IMR-90 (cell line): ENCODE measurements around the gene ZFPM1. TPM values are rescaled to one million over a fixed set of nuclear protein-coding genes. Genes with fewer than 3 reads are reported as not detected.

Experiments used
- ATAC-seq: fragments of 200-7000 bp; cut with Tn5 transposase; 2 replicates; pipeline ENCODE4 v1.9.1; 2020; ENCODE audit warnings: low read depth, mild to moderate bottlenecking, moderate library complexity
- BruUV-seq: library from RNA; stranded (reverse); fragments of 400-500 nt; replicated peaks from 2 replicates; lab custom pipeline; 2021; lab: Mats Ljungman, UMichigan
- CTCF ChIA-PET: fragments of 300-600 bp; formaldehyde crosslinking; extraction: SDS; loops from one replicate; lab custom pipeline; 2021; ENCODE audit warnings: antibody characterized with exemption; lab: Yijun Ruan, JAX
- POLR2A ChIA-PET: fragments of 300-600 bp; sonication (Branson Sonifier 250); formaldehyde crosslinking; loops from one replicate; lab custom pipeline; 2022; ENCODE audit warnings: antibody characterized with exemption; ENCODE audit not compliant: unreplicated experiment; lab: Charles Lee
- DNase-seq: peaks from one replicate; pipeline ENCODE4 v3.0.0; 2013
- H2AFZ ChIP-seq: replicated peaks from 2 replicates; pipeline ENCODE3; 2013; ENCODE audit warnings: low read length, mild to moderate bottlenecking; ENCODE audit not compliant: poor library complexity
- H2AK5ac ChIP-seq: 2 replicates; pipeline ENCODE4 v1.6.1; 2013; ENCODE audit warnings: low read depth, low read length, inconsistent platforms
- H2AK9ac ChIP-seq: replicated peaks from 2 replicates; pipeline ENCODE3; 2013; ENCODE audit warnings: mild to moderate bottlenecking, low read depth, low read length, moderate library complexity; ENCODE audit not compliant: poor library complexity
- H2BK120ac ChIP-seq: 2 replicates; pipeline ENCODE4 v1.6.1; 2013; ENCODE audit warnings: low read depth, low read length, inconsistent platforms
- H2BK15ac ChIP-seq: 3 replicates; pipeline ENCODE4 v1.6.1; 2013; ENCODE audit warnings: low read depth, low read length, inconsistent platforms
- H2BK20ac ChIP-seq: 2 replicates; pipeline ENCODE4 v1.6.1; 2013; ENCODE audit warnings: low read depth, mild to moderate bottlenecking, inconsistent platforms, low read length, moderate library complexity
- H2BK5ac ChIP-seq: 2 replicates; pipeline ENCODE4 v1.6.1; 2013; ENCODE audit warnings: mild to moderate bottlenecking, low read depth, low read length, inconsistent platforms; ENCODE audit not compliant: poor library complexity, severe bottlenecking
- H3K14ac ChIP-seq: replicated peaks from 2 replicates; pipeline ENCODE4 v1.6.1; 2013; ENCODE audit warnings: low read depth, low read length, inconsistent platforms
- H3K18ac ChIP-seq: 2 replicates; pipeline ENCODE4 v1.6.1; 2013; ENCODE audit warnings: low read depth, low read length, control low read depth
- H3K23ac ChIP-seq: 2 replicates; pipeline ENCODE4 v1.6.1; 2013; ENCODE audit warnings: low read depth, low read length, inconsistent platforms
- H3K27ac ChIP-seq: 2 replicates; pipeline ENCODE4 v1.5.1; 2013; ENCODE audit warnings: mild to moderate bottlenecking, control low read depth, low read length; ENCODE audit not compliant: insufficient read depth
- H3K27me3 ChIP-seq: 2 replicates; pipeline ENCODE4 v1.6.1; 2013; ENCODE audit warnings: low read length; ENCODE audit not compliant: control insufficient read depth, insufficient read depth
- H3K36me3 ChIP-seq: 2 replicates; pipeline ENCODE4 v1.6.1; 2013; ENCODE audit warnings: low read length, mixed read lengths; ENCODE audit not compliant: control insufficient read depth, insufficient read depth
- H3K4ac ChIP-seq: 2 replicates; pipeline ENCODE4 v1.6.1; 2013; ENCODE audit warnings: low read depth, low read length, inconsistent platforms
- H3K4me1 ChIP-seq: 2 replicates; pipeline ENCODE4 v1.6.1; 2013; ENCODE audit warnings: low read length, mixed read lengths; ENCODE audit not compliant: control insufficient read depth, insufficient read depth
- H3K4me2 ChIP-seq: 2 replicates; pipeline ENCODE4 v1.6.1; 2013; ENCODE audit warnings: low read depth, mild to moderate bottlenecking, control low read depth, low read length, moderate library complexity
- H3K4me3 ChIP-seq: 2 replicates; pipeline ENCODE4 v1.5.1; 2013; ENCODE audit warnings: low read depth, mild to moderate bottlenecking, control low read depth, low read length, moderate library complexity; ENCODE audit not compliant: insufficient read depth
- H3K56ac ChIP-seq: 2 replicates; pipeline ENCODE4 v1.6.1; 2013; ENCODE audit warnings: low read length, inconsistent platforms; ENCODE audit not compliant: insufficient read depth; ENCODE audit errors: extremely low read depth
- H3K79me1 ChIP-seq, 2 experiments: 2 replicates each; pipeline ENCODE4 v1.6.1; 2013; ENCODE audit warnings: low read length in 2 of 2, inconsistent platforms in 1 of 2, low read depth in 1 of 2
- H3K9ac ChIP-seq: 2 replicates; pipeline ENCODE4 v1.6.1; 2013; ENCODE audit warnings: low read depth, low read length, control low read depth
- H3K9me1 ChIP-seq: 2 replicates; pipeline ENCODE4 v1.6.1; 2013; ENCODE audit warnings: low read length, inconsistent platforms; ENCODE audit not compliant: insufficient read depth
- H3K9me3 ChIP-seq: 2 replicates; pipeline ENCODE4 v1.6.1; 2013; ENCODE audit warnings: low read length; ENCODE audit not compliant: control insufficient read depth, insufficient read depth
- H4K20me1 ChIP-seq: 2 replicates; pipeline ENCODE4 v1.6.1; 2013; ENCODE audit warnings: low read length, inconsistent platforms; ENCODE audit not compliant: insufficient read depth
- H4K5ac ChIP-seq: 2 replicates; pipeline ENCODE4 v1.6.1; 2013; ENCODE audit warnings: mild to moderate bottlenecking, low read depth, low read length, control low read depth
- H4K8ac ChIP-seq, 2 experiments: 2 replicates each; pipeline ENCODE4 v1.6.1; 2013; ENCODE audit warnings: low read depth in 2 of 2, low read length in 2 of 2, control low read depth in 1 of 2, inconsistent platforms in 1 of 2
- H4K91ac ChIP-seq: 2 replicates; pipeline ENCODE4 v1.6.1; 2013; ENCODE audit warnings: low read depth, low read length, inconsistent platforms; ENCODE audit not compliant: insufficient read depth
- CEBPB ChIP-seq: IDR thresholded peaks from 2 replicates; pipeline ENCODE4 v1.6.1; 2012; ENCODE audit warnings: low read depth, low read length, improper control_type of control experiment
- CTCF ChIP-seq: conservative IDR thresholded peaks from 2 replicates; pipeline ENCODE4 v1.5.1; 2012; ENCODE audit warnings: mild to moderate bottlenecking, low read depth, low read length, improper control_type of control experiment
- MAFK ChIP-seq: IDR thresholded peaks from 2 replicates; pipeline ENCODE4 v1.6.1; 2012; ENCODE audit warnings: low read depth, low read length, improper control_type of control experiment
- MAZ ChIP-seq: IDR thresholded peaks from 2 replicates; pipeline ENCODE4 v1.6.1; 2012; ENCODE audit warnings: low read depth, mild to moderate bottlenecking, low read length, improper control_type of control experiment, moderate library complexity, borderline replicate concordance
- MXI1 ChIP-seq: IDR thresholded peaks from 2 replicates; pipeline ENCODE4 v1.6.1; 2012; ENCODE audit warnings: low read depth, mild to moderate bottlenecking, low read length, moderate library complexity, borderline replicate concordance
- NFE2L2 ChIP-seq: fragments of 150-350 bp; IDR thresholded peaks from 2 replicates; pipeline ENCODE4 v1.6.1; 2016; ENCODE audit warnings: low read depth, mild to moderate bottlenecking, low read length
- POLR2A ChIP-seq: IDR thresholded peaks from 2 replicates; pipeline ENCODE4 v1.6.1; 2012; ENCODE audit warnings: mild to moderate bottlenecking, low read depth, low read length
- RAD21 ChIP-seq: IDR thresholded peaks from 2 replicates; pipeline ENCODE4 v1.6.1; 2012; ENCODE audit warnings: low read length, improper control_type of control experiment
- RCOR1 ChIP-seq: IDR thresholded peaks from 2 replicates; pipeline ENCODE4 v1.6.1; 2012; ENCODE audit warnings: mild to moderate bottlenecking, low read length, improper control_type of control experiment; ENCODE audit not compliant: insufficient replicate concordance
- WGBS, 2 experiments: methylation state at CpG; one replicate each; pipeline versions ENCODE4 v1.1.5 to v1.1.7; 2013; ENCODE audit warnings: missing lambda C conversion rate in 2 of 2; ENCODE audit not compliant: insufficient read length in 1 of 2; ENCODE audit errors: extremely low coverage in 2 of 2; 5-methylcytosine and 5-hydroxymethylcytosine counted together
- dilution Hi-C: fragments of 300-500 bp; cut with HindIII; formaldehyde crosslinking; loops from one replicate; pipeline ENCODE4 v1.14.3; 2018; ENCODE audit warnings: low sequenced_read_pairs; ENCODE audit not compliant: unreplicated experiment
- in situ Hi-C: fragments of 300-500 bp; cut with MboI; formaldehyde crosslinking; loops from 3 replicates; pipeline ENCODE4 v1.14.3; 2019; ENCODE audit warnings: low sequenced_read_pairs, inconsistent platforms, mixed read lengths
- intact Hi-C: fragments of 100-400 bp; cut with micrococcal nuclease; formaldehyde crosslinking; loops from 2 replicates; pipeline ENCODE4 v1.10.0; 2022
- polyA plus RNA-seq, 3 experiments: library from polyadenylated mRNA; depleted of rRNA; stranded (reverse); fragments of >200 nt; gene quantifications; 2 replicates each; pipeline ENCODE4 v1.2.3, GENCODE V29; 2012; ENCODE audit warnings: low replicate concordance in 1 of 3
- total RNA-seq: library from RNA; depleted of rRNA; stranded (reverse); fragments of >200 nt; gene quantifications from 2 replicates; pipeline ENCODE4 v1.2.3, GENCODE V29; 2012
- TF ChIP-seq, protein P1 (sequence below): fragments of 150-350 bp; IDR thresholded peaks from 2 replicates; pipeline ENCODE4 v1.6.1; 2017; ENCODE audit warnings: mild to moderate bottlenecking, antibody characterized with exemption, low read length, low read depth
- TF ChIP-seq, protein P2 (sequence below): fragments of 150-350 bp; IDR thresholded peaks from 2 replicates; pipeline ENCODE4 v1.6.1; 2016; ENCODE audit warnings: low read depth, mild to moderate bottlenecking, low read length, moderate library complexity, borderline replicate concordance

ZFPM1 gene
- total and polyA plus RNA-seq, 2 of the 4 experiments (the other 2 are of a cell fraction) = 0.36 to 1.1 TPM

DNA sequence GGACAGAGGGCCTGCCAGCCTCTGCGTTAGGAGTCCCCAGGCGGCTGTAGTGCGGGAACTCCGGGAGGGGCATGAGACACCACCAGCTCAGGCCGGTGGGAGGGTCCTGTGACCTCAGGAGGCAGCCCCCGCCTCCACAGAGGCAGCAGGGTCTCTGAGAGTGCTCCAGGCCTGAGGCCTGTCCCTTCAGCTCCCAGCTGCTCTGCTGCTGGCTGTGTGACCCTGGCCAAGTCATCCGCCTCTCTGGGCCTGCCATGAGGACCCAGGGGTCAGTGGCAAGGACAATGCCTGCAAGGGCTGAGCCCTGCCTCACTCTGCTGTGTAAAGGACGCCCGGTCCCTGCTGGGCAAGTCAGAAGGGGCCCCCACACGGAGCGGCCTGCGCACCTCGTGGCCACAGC, 27.1 kb upstream of the ZFPM1 start:
- Histone ChIP-seq H3K4me2 (no peak overlapping the region), H3K4me3 (no peak overlapping the region), H3K18ac (no peak overlapping the region), H2AK5ac (no peak overlapping the region), H2BK15ac (no peak overlapping the region), H3K79me1 (peaks cover 13 to 54% of the 10 kb centered on the region in 2 experiments), H3K27ac (no peak overlapping the region), H3K23ac (no peak overlapping the region), H3K9me3 (no peaks in the 10 kb centered on the region), H4K5ac (no peak overlapping the region), H2BK20ac (no peak overlapping the region), H4K20me1 (peaks cover 61% of the 10 kb centered on the region), H3K36me3 (peaks cover 58% of the 10 kb centered on the region), H4K8ac (no peak overlapping the region), H3K9ac (no peak overlapping the region), H4K91ac (no peak overlapping the region), H3K56ac (no peak overlapping the region), H2BK120ac (no peak overlapping the region), H3K4ac (no peak overlapping the region), H3K9me1 (peaks cover 15% of the 10 kb centered on the region), H3K4me1 (no peaks in the 10 kb centered on the region; the same call in none of the 2 replicates), H3K14ac (no peak overlapping the region), H2AK9ac (no peak overlapping the region), H2BK5ac (no peak overlapping the region), H2AFZ (no peak overlapping the region), H3K27me3 (no peaks in the 10 kb centered on the region)
- ChIA-PET POLR2A (no interaction called here), CTCF (no interaction called here)
- no TSS peak for BruUV-seq
- WGBS, 2 experiments = 89% methylated on average over 8 of the region's 13 CpGs; no CpG with 5 or more reads in 1 of the 2 experiments
- DNase-seq (no peak), ATAC-seq (no peak)
- TF ChIP-seq, protein P1, sequence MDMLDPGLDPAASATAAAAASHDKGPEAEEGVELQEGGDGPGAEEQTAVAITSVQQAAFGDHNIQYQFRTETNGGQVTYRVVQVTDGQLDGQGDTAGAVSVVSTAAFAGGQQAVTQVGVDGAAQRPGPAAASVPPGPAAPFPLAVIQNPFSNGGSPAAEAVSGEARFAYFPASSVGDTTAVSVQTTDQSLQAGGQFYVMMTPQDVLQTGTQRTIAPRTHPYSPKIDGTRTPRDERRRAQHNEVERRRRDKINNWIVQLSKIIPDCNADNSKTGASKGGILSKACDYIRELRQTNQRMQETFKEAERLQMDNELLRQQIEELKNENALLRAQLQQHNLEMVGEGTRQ = no peak
- TF ChIP-seq CTCF = no peak
- TF ChIP-seq, protein P2, sequence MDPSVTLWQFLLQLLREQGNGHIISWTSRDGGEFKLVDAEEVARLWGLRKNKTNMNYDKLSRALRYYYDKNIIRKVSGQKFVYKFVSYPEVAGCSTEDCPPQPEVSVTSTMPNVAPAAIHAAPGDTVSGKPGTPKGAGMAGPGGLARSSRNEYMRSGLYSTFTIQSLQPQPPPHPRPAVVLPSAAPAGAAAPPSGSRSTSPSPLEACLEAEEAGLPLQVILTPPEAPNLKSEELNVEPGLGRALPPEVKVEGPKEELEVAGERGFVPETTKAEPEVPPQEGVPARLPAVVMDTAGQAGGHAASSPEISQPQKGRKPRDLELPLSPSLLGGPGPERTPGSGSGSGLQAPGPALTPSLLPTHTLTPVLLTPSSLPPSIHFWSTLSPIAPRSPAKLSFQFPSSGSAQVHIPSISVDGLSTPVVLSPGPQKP = no peak
- TF ChIP-seq MXI1 = no peak
- no peak for TF ChIP-seq RAD21
- no peak for TF ChIP-seq CEBPB
- TF ChIP-seq NFE2L2 = no peak
- no peak for TF ChIP-seq RCOR1
- no peak for TF ChIP-seq POLR2A
- TF ChIP-seq MAFK = no peak
- no peak for TF ChIP-seq MAZ
- in situ Hi-C loops (no loop called here), dilution Hi-C loops (no loop called here), intact Hi-C loops (no loop called here)
